Mesodermal cell (in vitro differentiated cells): ENCODE data around the gene PDE9A.

Source experiments
- H3K27ac ChIP-seq: 2 replicates; pipeline ENCODE4 v1.7.0; 2013; ENCODE audit warnings: mild to moderate bottlenecking, low read depth, low read length, moderate library complexity; ENCODE audit not compliant: severe bottlenecking
- H3K36me3 ChIP-seq: 2 replicates; pipeline ENCODE4 v1.7.1; 2013; ENCODE audit warnings: mild to moderate bottlenecking, low read length, moderate library complexity; ENCODE audit not compliant: control insufficient read depth, insufficient read depth
- H3K4me1 ChIP-seq: one replicate; pipeline ENCODE4 v1.7.1; 2013; ENCODE audit warnings: mild to moderate bottlenecking, low read length; ENCODE audit not compliant: insufficient read depth, control insufficient read depth, poor library complexity, severe bottlenecking
- H3K4me3 ChIP-seq: 2 replicates; pipeline ENCODE4 v1.7.0; 2013; ENCODE audit warnings: low read length, control low read depth, mild to moderate bottlenecking; ENCODE audit not compliant: insufficient read depth, poor library complexity, severe bottlenecking; ENCODE audit errors: extremely low read depth
- H3K9me3 ChIP-seq: 2 replicates; pipeline ENCODE4 v1.7.1; 2013; ENCODE audit warnings: mild to moderate bottlenecking, low read length, moderate library complexity; ENCODE audit not compliant: control insufficient read depth
- WGBS, 2 experiments: methylation state at CpG; one replicate each; pipeline ENCODE4 v1.1.5; 2013; ENCODE audit warnings: missing lambda C conversion rate in 2 of 2; ENCODE audit not compliant: insufficient coverage in 2 of 2; 5-methylcytosine and 5-hydroxymethylcytosine counted together

PDE9A gene

DNA sequence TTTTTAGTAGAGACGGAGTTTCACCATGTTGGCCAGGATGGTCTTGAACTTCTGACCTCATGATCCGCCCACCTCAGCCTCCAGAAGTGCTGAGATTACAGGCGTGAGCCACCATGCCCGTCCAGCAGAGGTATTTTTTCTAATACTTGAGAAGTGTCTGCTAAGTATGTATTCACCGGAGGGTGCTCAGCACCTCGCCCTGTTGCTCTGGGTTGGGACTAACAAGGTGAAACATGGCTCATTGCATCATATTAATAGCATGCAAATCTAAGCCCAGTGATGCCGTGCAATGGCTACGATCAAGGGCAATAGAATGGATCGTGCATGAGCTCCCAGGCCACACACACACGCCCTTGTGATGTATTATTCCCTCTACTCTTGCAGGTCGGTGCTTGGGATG, 68.7 kb downstream of the PDE9A start:
- Histone ChIP-seq H3K36me3 (peaks cover 7% of the 10 kb centered on the region), H3K27ac (no peak overlapping the region), H3K4me1 (peaks cover 12% of the 10 kb centered on the region), H3K9me3 (no peaks in the 10 kb centered on the region), H3K4me3 (no peak overlapping the region)
- 94 to 97% methylated on average over 9 to 10 of the region's 11 CpGs for WGBS, 2 experiments

DNA sequence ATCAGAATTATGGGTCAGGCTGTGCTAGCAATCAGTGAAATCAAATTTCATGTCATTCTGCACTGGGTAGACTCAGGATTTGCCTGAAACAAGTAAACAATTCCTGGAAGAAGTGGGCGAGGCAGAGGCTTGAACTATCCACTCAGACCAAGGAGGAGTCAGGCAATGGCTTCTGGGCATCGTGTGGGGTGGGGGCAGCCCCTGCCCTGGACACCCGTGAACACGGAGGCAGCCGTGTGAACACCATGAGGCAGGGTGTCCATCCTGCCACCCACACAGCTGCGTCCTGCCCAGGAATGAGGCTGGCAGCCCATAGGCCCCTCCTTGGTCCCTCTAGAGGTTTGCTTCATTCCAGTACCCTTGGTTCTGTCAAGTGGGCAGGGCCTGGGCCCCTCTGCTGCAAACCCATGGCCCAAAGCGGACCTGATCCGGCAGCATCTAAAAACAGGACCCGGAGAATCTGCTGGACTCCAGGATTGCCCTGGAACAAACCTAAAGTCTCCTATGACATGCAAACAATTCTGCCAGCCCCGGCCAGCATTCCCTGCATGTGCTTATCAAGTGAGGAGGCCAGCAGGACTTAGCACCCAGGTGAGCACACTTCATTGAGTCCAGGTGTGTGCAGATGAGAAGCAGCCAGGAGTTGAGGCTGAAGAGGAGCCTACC, 69.5 kb downstream of the PDE9A start:
- no peak overlapping the region for H3K27ac ChIP-seq
- H3K4me1 ChIP-seq = peaks cover 12% of the 10 kb centered on the region
- 92 to 94% methylated on average over 10 of the region's 10 CpGs for WGBS, 2 experiments

DNA sequence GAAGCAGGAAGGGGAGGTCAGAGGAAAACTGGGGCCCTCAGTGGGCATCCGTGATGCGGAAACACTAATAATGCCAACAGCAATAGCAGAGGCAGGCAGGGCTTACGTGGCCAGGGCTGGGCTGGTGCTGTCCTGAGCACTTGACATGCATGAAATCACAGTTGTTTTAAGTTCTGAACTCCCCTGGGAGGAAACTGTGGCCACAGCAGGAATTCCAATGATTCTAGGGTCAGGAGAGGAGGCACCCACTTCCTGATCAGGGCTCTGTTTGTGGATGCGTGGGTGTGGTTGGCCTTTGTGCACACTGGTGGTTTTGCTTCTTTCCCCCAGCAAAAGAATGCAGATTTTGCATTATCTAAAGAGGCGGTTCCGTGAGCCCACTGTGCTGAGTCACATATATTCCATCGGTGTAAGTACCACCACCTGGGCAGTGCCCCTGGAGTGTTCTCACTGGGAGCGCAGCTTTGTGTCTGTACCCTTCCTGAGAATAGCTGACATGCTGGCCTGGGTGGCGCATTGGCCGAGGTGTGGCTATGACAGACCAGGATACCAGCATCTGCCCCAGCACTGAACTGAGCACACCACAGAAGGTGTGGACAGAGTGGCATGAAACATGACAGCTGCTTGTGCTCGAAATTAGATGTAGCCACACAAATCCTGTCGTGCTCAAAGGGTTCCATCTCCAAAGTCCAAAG, 71.0 kb downstream of the PDE9A start:
- Histone ChIP-seq H3K27ac (peak overlapping the region; percentile 2), H3K9me3 (peaks cover 4% of the 10 kb centered on the region), H3K4me3 (no peak overlapping the region), H3K36me3 (peaks cover 2% of the 10 kb centered on the region), H3K4me1 (peaks cover 12% of the 10 kb centered on the region)
- WGBS, 2 experiments = 92 to 95% methylated on average over 10 to 12 of the region's 12 CpGs

More for the DNA sequence above, 69.5 kb downstream of the PDE9A start:
- peaks cover 7% of the 10 kb centered on the region for H3K36me3 ChIP-seq
- H3K9me3 ChIP-seq = no peaks in the 10 kb centered on the region
- H3K4me3 ChIP-seq = no peak overlapping the region

DNA sequence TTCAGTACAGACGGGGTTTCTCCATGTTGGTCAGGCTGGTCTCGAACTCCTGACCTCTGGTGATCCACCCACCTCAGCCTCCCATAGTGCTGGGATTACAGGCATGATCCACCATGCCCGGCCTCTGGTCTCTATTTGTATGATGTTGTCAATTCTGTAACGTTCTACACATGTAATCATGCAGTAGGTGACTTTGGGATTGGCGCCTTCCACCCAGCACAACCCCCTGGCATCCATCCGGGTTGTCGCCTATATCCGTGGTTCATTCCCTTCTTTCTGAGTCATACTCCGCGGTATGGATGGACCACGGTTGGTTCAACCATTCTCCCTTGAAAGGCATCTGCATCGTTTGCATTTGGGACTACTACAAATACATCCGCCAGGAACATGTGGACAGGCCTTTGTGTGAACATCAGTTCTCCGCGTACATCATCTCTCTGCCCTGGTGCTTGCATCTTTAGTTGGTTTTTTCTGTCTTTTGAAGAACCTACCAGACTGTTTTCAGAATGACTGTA, 72.1 kb downstream of the PDE9A start:
- H3K4me3 ChIP-seq = no peak overlapping the region
- H3K36me3 ChIP-seq = peaks cover 6% of the 10 kb centered on the region
- WGBS, 2 experiments = 94 to 95% methylated on average over 14 to 15 of the region's 15 CpGs
- H3K4me1 ChIP-seq = peaks cover 12% of the 10 kb centered on the region
- H3K27ac ChIP-seq = no peak overlapping the region
- H3K9me3 ChIP-seq = peaks cover 4% of the 10 kb centered on the region

DNA sequence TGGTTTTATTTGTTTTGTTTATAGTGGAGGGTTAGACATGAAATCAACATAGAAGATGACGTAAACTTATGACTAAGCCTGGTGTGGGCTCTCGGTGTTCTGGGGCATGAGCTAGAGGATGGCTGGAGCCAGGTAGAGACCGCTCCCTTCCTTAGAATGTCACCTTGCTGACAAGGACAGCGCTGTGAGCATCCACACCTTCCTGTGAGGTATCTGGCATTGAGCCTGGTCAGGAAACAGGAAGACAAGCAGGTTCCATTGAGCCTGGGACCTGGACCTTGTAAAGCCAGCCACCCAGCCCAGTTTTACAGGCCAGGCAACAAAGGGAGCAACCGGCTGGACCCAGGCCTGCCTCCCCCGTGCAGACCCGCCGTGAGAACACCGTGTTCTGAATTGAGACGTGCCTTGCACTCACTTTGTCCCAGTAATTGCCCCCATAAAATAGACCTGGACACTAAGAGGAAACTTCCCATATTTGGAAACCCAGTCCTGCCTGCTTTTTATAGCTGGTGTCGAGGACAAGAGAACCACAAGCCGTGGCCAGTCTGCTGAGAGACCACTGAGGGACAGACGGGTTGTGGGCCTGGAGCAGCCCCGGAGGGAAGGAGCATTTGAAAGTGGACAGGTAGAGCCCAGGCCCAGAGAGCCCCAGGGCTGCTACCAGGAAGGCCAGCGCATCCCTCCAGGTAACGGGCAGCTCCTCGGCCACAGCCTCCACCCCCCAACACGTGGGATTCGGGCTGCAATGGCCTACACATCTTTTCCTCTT, 78.0 kb downstream of the PDE9A start:
- H3K27ac ChIP-seq = no peak overlapping the region
- WGBS, 2 experiments = 91 to 95% methylated on average over 14 to 16 of the region's 19 CpGs

DNA sequence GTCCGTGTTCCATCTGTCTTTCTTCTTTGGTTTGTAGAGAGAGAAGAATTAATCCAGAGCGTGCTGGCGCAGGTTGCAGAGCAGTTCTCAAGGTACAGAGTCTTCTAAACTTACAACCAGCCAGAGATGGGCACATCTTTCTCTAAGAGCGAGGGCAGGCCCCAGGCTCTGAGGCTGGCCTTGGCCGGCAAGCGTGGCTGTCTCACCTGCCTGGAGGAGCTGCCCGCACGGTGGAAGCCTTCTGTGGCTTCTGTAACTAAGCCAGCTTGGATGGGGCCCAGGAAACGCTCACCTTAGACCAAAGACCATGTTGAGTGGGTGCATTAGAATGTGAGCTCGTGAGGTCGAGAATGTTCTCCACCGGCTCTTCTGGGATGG, 78.6 kb downstream of the PDE9A start:
- Histone ChIP-seq H3K4me3 (no peak overlapping the region), H3K36me3 (peaks cover 38% of the 10 kb centered on the region), H3K27ac (no peak overlapping the region), H3K9me3 (peaks cover 4% of the 10 kb centered on the region), H3K4me1 (no peaks in the 10 kb centered on the region)
- WGBS, 2 experiments = 89 to 92% methylated on average over 9 of the region's 12 CpGs

More for the DNA sequence above, 78.0 kb downstream of the PDE9A start:
- no peaks in the 10 kb centered on the region for H3K4me1 ChIP-seq
- H3K36me3 ChIP-seq = peaks cover 38% of the 10 kb centered on the region
- peaks cover 4% of the 10 kb centered on the region for H3K9me3 ChIP-seq
- H3K4me3 ChIP-seq = no peak overlapping the region

DNA sequence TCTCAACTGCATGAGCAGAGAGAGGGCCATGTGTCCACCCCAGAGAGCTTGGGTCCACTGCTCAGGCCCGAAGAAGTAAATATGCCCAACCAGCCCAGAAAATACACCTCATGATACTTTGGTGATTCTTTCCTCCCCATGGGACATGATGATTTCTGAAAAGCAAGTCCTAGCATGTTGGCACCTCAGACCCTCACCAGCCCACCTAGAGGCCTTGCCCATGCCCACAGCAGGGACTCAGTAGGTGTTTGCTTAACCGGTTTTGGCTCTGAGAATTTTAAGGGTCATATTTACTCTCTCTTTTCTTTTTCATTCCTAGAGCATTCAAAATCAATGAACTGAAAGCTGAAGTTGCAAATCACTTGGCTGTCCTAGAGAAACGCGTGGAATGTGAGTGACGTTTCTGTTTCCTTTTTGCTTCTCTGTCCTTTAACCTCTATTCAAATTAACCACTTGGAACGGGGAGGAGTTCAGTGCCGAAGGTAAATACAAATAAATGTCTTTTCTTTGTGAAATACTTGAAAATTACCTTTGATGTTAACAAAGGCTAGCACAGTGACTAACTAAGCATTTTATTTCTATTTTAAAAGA, 79.7 kb downstream of the PDE9A start:
- peaks cover 38% of the 10 kb centered on the region for H3K36me3 ChIP-seq

DNA sequence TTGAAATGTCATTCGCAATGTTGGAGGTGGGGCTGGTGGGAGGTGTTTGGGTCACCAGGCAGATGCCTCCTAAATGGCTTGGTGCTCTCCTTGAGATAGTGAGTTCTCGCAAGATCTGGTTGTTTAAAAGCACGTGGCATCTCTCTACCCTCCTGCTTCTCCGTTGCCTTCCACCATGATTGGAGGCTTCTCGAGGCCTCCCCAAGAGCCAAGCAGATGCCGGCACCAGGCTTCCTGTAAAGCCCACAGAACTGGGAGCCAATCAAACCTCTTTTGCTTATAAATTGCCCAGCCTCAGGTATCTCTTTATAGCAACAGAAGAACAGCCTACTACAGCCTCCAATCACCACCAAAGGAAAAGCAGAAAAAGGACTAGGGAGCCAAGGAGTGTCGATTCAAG, 80.5 kb downstream of the PDE9A start:
- Histone ChIP-seq H3K27ac (no peak overlapping the region), H3K4me1 (no peaks in the 10 kb centered on the region), H3K36me3 (peaks cover 38% of the 10 kb centered on the region), H3K4me3 (no peak overlapping the region), H3K9me3 (peaks cover 4% of the 10 kb centered on the region)
- WGBS, 2 experiments = 84 to 90% methylated on average over 5 to 6 of the region's 7 CpGs

More for the DNA sequence above, 79.7 kb downstream of the PDE9A start:
- WGBS, 2 experiments = 80% methylated on average over 4 of the region's 7 CpGs
- no peaks in the 10 kb centered on the region for H3K4me1 ChIP-seq
- peaks cover 4% of the 10 kb centered on the region for H3K9me3 ChIP-seq
- no peak overlapping the region for H3K4me3 ChIP-seq
- no peak overlapping the region for H3K27ac ChIP-seq

DNA sequence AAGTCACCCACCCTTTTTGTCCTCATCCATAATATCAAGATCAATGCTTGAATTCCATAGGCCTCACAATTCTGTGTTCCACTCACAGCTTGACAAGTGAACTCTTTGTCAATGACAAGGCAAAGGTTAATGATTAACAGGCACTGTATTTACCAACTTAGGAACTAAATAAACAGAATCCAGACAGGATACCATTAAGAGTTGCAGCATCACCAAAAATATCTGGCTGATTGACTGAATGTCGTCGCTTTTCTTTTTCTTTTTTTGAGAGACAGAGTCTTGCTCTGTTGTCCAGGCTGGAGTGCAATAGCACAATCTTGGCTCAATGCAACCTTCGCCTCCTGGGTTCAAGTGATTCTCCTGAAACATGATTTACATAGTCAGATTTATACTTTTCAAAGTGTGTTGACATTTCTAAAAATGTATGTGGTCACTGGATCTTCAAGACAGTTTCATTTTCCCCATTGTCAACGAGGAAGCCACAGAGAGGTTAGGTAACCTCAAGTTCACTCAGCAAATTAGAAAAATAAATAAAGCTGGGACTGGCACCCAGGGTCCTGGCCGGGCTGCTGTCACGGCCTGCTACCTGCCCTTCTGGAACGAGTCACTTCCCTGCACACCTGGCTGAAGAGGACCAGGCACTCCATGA, 81.0 kb downstream of the PDE9A start:
- WGBS, 2 experiments = 88 to 91% methylated on average over 6 of the region's 7 CpGs
- no peak overlapping the region for H3K27ac ChIP-seq
- H3K4me1 ChIP-seq = no peaks in the 10 kb centered on the region
- H3K9me3 ChIP-seq = no peaks in the 10 kb centered on the region
- H3K4me3 ChIP-seq = no peak overlapping the region
- peaks cover 38% of the 10 kb centered on the region for H3K36me3 ChIP-seq

DNA sequence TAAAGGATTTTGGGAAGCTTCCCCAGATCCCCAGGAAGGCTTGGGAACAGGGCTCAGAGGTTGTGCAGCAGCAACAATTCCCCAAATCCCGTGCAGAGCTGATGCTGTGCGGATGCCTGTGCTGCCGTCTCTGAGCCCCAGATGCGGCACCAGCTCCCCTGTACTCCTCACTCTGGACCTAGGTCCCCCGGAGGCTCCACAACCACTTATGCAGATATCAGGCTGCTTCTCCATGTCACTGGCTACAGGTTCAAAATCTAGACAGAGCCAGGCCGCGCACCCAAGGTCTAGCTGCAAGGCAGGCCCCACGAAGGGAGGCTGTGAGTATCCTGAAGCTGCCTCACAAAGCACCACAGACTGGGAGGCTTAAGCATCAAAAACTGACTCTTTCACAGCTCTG, 81.6 kb downstream of the PDE9A start:
- no peak overlapping the region for H3K4me3 ChIP-seq
- H3K4me1 ChIP-seq = no peaks in the 10 kb centered on the region
- H3K36me3 ChIP-seq = peaks cover 34% of the 10 kb centered on the region
- H3K27ac ChIP-seq = no peak overlapping the region
- H3K9me3 ChIP-seq = no peaks in the 10 kb centered on the region
- WGBS, 2 experiments = 98 to 100% methylated on average over 7 to 8 of the region's 8 CpGs
